ENCODE results near the gene LRIG1.

LRIG1 gene

DNA sequence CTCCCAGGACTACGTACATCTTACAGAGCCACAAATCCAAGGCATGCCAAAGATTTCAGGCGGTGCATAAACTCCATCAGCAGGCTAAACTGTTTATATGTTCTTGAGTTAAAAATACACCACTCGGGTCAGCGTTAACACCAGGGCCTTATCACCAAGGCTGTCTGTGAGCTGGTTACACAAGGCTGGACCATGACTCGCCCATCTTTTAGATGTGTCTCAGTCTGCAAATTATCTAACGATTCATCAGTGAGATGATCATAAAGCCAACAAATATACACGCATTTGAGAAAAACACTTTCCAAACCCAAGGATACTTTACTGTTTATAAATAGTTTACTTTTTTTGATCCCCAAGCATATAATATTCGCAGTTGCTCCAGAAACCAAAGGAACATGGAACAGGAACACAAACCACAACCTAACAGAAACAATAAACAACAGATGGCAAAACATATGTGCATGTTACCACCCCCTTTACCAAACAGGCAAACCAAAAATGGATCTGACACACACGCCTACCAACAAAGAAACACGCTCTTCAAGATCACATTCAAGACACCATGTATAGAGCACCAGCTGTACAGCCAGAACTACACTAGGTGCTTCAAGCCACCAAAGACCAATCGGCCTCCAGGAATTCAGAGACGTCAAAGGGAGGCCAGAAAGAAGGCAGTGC, 15.4 kb downstream of the LRIG1 start:
- DNase-seq = no peak

DNA sequence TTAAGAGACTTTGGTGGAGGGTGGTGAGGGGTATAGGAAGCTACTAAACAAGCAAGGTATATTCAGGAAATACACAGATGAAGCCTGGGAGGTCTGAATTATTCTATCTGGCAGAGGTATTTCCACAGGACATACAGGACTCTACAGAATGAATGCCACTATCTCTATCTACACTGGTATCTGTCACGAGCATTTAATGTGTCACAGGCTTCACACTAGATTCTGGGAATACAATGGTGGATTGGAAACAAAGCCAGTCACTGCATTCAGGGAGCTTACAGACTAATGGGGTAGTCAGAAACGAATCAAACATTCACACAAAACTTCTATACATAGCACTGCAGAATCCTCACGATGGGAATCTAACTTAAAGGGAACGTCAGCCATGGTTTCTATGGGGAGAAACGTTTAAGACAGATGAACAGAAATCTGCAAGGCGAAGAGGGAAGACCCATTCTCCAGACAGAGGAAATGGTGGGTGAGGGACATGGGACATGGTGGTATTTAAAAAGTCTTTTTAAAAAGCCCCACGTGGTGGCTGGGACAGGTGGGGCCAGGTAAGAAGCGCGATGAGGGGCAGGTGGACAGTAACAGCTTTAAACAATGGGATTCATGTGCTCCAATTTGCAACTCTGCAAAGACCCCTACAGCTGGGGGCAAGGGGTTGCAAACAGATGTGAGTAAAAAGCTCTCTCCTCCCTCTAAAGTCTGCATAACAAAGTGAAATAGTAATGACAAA, 16.5 kb downstream of the LRIG1 start:
- DNase-seq = no peak

DNA sequence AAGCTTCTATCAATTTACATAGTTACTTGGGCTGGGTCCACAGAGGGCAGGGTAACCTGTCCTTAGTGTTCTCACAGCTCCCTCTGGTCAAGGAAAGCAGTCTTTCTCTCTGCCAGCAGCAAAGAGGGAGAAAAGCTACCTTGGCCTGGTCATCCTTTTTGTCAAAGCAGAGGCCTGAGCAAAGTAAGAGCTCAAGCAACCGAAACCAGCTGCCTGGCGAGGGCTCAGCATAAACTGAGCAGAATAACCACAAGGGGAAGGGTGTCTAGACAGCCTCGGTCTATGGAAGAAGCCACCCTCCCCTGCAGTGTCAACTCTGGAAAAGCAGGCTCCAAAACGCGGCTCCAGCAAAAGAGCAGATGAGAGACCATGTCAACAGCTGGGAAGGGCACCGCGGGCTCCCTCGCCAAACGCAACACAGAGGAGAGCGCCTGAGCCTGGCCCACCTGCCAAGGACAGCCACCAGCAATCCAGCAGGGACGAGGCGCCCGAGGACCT, 17.4 kb downstream of the LRIG1 start:
- peak in 1 of 2 donors; percentile 34 for DNase-seq

DNA sequence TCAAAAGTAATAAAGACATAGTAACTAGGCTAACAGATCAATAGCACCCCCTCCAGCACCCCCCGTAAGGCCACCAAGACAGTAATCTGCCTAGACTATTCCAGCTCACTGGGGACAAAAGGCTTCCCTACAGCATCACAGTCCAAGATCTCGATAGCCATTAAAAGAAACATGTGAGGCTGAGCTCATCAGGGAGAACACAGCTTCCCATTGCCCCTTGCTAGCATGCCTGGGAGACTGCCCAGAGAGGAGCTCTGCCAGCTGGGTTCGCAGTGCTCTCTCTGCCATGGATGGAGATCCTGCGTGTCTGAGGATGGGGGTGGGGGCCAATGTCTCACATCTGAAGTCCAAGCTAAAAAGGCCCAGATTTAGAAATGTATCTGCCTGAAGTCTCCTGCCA, 17.8 kb downstream of the LRIG1 start:
- DNase-seq = no peak

DNA sequence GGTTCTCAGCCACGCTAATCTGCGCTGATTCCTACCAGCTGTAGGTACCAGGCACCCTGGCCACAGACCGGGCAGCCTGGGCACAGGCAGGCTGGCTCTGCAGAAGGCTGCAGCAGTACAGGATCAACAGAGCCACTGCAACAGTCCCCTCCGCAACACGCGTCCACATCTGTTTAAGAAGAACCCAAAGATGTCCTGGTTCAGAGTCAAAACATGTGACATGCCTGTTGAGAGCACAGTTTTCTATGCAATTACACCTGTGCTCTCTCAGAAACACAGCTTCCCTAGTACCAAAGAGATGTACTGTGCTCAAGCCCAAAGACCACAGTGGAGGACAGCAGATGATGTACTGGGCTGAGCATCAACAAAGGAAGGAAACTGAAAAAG, 18.8 kb downstream of the LRIG1 start:
- DNase-seq = no peak

DNA sequence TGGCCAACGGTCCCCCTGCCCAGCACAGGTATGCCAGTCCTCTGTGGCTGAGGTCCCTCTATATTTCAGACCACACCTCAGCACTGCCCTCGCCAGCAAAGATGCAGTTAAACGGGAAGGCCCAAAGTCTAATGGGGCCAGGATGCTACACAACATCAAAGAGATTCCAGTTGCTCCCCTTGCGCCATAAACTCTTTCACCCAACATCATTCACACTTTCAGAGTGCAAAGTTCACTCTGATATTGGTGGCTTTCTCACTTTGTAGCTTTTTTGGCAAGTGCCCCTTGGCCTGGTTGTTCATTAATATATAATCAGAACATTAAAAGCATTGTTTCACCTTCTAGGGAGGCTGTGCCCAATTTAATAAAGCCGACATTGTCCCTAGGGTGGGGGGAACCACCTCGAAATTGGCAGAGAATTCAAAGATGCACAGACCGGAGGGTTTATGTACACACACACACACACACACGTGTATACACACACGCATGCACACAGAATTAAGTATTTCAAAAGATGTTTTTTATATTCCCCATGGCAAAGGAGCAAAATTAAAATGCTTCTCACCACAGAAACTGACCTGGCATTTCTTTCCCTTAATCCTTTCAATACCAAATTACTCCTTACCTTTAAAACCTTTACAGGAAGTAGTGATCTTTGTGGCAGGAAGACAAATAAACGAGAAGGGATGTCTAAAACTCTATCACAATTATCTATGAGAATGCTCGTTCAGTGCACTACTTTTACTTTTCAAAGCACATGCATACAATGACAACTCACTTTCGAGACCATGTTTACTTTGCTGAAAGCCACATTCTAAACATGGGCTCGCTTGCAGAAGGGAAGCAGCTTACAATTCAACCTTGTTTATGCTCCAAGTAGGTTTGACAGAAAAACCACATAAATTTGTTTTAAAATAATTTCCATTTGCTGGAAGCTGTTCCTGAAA, 19.5 kb downstream of the LRIG1 start:
- no peak for DNase-seq

DNA sequence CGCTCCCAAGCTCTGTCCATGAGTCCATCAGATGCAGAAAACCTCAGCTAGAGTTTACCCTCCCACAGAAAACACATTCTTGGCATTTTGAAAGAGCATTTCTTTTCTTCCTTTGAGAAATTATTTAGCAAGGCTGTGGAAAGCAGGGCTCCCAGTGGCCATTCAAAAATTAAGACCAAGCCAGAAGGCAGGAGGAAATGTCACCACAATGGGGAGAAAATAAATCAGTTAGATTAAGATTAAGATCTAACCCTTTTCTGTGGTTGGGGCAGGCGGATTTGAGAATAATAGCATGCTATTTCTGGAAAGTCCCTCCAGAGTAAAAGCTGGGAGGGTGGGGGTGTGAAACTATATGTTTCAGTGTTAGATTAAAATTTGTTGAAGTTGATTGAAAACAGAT, 20.2 kb downstream of the LRIG1 start:
- DNase-seq = peak; percentile 16 to 72

DNA sequence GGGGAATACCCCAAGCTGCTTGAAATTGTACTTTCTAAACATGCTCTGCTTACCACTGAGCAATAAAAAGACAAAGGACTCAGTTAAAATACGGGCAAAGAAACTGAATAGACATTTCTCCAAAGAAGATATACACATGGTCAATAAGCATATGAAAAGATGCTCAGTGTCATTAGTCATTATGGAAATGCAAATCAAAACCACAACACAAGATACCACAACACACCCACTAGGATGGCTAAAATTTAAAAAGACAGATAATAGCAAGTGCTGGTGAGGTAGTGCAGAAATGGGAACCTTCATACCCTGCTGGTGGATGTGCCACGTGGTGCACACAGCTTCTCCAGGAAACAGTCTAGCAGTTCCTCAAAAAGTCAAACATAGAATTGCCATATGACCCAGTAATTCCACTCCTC, 21.3 kb downstream of the LRIG1 start:
- no peak for DNase-seq

DNA sequence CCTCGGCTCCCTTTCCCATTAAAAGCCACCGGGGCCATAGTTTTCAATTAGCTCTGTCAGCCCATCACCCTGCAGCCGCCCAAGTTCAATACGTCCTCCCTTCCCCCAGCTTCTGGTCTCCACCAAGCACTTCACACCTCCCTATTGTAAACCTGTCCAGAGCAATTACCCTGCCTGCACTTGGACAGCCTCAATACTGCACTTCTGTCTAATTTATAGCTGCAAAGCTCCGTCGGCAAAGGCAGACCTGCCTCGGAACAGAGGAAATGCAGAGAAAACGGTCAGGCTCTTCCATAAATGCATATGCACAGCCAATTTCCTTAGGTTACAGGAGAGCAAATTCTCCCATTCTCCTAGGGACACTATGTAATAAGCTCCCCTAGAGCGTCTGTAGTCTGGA, 21.9 kb downstream of the LRIG1 start:
- no peak for DNase-seq

DNA sequence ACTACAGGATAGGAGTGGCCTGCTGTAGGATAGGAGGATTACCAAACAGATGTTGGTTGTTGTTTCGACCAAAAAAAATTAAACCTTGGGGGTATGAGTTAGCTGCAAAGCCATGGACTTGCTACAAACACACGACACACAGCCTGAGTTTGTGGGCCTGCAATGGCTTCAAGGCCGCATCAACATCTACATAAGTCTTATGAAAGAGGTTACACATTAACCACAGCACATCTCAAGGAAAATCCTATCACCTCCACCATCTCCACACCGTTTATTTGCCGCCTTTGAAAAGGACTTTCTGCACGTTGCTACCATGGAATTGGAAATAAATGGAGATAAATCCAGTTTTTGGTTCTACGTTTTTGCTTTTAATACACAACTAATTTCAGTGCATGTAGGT, 23.0 kb downstream of the LRIG1 start:
- DNase-seq = no peak

DNA sequence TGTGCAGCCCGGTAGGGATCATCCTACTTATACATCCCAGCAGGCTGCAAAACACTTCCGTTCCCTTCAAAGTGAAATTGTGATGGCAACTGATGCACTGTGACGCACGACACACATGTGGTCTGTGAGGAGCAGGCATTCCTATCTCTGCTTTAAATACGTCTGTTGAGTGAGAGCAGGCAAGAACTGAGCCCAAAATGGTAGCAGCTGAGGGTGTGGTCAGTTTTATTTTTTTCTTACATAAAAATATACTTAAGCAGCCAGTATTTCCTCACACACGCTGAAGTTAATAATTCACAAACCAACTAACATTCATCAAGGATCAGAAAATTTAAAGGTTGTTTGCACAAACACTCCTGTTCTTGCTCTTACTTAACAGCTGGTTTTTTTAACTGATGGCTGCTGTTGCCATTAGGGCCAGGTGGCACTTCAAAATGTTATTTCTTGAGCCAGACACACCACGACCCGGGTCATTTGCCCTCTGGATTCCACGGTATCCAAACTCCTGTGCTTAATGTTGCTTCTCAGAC, 23.9 kb downstream of the LRIG1 start:
- DNase-seq = no peak

DNA sequence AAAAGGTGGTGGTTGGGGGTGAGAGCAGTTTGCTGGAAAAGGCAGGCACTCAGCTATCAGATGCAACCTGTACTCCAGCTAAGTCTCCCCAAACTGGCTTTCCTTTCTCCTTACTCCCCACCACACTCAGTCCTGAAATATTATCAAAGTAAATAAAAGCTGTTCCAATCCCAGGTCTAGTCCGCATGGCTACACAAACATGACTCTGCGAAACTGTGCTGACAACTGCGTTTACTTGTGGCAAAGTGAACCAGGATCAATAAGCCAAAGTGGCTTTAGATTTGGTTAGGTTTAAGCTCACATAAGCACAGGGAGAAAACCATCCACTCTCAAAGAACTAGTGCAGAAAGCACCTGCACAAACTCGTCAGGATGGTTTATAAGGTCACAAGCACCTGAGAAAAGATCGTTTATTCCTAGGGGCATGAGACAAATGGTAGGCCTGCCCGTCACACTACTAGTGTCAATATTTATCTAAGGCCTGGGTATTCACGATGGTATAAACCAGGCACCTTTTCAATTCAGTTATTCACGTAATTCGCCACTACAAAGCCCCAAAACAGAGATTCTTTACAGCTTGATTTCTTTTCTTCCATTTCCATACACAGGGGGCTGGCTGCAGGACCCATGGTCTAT, 25.3 kb downstream of the LRIG1 start:
- DNase-seq = no peak

DNA sequence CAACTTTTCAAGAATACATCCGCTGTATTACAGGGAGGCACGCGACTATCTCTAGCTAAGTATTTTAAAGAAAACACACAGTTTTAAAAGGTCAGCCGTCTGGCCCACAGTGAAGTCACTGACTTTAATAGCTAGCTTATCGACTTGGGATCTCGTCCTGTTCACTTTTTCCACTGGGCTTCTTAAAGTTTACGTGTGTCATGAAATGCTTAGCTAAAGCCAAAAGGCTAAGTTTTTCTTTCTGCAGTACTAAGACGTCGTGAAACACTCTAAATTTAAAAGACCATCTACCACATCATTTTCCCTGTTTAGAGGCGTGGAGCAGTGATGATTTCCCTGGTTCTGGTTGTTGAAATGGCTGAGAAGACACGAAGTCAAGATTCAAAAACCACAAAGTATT, 27.1 kb downstream of the LRIG1 start:
- DNase-seq = no peak

DNA sequence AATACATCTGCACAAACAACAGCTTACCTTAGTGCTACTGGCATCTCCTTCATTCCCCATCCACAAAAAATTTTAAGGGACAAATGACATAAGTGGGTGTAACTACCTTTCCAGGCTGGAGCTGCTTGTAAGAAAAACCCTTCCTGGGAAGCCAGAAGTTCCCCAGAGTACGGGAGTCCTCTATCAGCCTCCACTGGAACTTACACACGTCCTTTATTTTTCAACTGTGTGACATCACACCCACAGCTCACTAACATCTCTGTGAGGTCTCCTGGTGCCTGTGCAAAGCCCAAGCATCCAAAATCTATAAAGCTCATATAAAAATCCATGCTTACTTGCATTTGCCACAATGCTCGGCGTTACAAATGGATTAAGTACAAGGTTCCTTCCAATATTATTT, 27.6 kb downstream of the LRIG1 start:
- DNase-seq = no peak

DNA sequence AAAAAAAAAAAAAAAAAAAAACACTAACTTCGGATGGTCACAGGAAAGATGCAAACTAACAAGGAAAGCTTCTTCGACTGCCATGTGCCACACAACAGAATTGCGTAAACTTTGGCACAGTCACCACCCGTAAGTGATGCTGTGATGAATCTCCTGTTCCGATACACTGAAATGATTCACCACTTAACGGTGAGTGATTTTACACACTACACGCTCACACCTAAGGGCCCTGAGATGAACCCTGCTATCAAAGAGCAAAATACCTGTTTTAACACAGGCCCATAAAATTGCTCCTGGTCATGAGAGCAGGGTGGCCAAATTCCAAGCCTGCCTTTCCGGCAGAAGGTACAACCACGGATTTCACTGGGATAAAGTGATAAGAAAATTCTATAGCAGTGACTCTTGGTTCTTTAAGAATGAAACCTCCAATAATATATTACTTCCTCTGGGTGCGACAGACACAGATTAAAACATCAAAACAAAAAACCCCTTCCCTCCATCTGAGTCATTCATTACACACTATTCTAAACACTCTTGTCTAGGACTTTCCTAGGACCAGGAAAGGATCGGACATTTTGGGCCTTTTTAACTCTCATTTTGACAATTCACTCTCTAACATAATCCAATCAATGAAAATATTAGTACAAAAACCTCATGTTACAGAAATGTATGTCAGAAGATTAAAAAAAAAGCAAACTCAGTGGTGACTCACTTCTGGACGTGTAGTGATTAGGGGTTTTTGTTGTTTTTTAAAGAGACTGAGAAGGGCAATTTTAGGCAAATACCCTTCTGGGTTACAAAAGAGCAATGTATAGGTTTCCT, 28.3 kb downstream of the LRIG1 start:
- peak; percentile 15 to 24 for DNase-seq

DNA sequence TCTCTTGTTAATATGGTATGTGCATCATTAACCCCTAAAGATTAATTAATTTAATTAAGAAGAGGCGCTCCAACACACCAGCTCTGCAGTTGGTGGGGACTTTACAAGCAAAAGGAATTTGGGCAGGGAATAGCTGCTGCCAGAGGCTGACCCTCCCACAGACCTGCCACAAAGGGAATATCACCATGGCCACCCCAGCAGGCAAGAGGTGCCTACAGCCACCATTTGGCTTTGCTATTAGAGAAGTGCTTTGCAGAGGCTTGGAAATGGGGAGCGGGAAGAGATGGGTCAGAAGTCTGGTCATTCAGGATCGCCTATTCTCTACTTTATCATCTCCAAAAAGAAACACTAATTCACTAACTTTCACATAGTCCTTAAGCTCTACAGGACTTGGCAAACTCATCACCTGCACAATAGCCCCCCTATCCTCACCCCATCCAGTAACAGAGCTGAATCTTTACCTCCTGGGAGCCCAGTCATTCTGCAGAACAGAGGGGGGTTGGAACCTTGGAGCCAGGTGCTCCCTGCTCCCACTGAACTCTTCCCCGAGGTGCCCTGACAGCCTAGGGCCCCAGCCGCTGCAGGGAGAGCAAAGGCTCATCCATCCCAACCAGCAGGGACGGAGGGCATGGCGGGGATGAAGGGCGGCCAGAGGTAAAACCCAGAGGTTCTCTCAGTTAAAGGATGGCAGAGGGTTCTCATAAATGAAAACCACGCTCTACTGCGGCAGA, 29.7 kb downstream of the LRIG1 start:
- DNase-seq = no peak

DNA sequence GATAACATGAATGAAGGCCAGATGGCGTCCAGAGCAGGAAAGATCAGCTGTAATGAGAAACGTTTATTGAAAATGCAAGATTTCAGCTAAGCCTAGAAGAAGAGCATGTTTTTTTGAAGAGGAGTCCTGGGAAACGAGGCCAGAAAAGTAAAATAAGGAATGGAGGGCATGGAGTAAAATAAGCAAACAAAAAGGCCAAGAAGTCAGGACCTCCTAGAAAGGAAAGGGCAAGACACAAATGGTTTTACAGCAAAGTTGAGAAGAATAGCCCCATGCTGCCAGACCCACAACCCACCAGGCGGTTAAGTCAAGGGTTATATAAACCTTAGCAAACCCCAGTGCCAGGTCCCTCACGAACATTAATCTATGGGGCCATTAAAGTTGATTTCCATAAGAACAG, 30.5 kb downstream of the LRIG1 start:
- no peak for DNase-seq

DNA sequence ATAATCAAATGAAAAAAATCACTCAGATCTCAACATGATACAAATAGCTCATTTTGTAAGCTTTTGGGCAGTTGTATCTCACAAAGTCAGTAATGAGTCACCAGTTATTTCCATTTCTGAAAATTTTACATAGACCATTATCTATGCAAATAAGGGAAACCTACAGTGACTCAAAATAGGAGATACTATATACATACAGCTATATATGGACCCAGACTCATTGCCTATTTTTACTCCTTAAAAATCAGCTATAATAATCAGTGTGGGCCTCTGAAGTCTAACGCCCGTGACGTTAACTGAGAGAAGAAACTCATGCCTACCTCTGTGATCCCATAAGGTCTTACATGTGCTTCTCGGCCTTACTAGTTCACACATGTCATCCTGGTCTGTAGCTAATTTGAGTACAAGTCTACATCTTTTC, 31.6 kb downstream of the LRIG1 start:
- no peak for DNase-seq

DNA sequence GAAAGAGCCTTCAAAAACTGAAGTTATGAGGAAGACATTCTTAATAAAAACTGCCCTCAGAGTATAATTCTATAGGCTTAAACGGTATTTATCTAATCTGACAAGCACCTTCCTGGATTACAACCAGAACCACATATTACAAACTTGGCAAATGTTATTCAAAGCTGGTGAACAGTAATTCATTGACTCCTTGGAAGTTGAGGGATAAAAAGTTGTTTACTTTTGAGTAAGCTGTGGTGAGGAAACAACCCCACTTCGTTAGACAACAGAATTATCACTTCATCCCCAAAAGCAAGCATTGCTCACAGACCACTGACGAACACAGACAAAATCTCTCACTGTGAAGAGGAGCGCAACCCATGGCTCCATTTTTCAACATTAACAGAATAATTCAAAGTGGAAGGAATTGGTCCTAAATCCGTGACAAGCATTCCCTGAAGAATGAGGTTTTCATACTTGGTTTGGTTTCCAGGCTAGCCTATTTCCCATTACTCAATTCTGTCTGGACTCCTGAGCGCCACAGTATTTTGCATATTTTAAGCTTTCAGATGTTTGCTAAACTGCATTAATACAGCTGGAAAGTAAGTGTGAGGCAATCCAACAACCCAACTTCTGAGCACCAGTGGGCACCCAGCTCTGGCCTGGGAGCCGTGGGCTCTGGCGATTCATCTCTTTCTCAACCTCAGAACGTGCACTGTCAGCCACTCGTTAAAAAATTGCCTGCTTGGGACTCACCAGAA, 32.7 kb downstream of the LRIG1 start:
- DNase-seq = no peak

DNA sequence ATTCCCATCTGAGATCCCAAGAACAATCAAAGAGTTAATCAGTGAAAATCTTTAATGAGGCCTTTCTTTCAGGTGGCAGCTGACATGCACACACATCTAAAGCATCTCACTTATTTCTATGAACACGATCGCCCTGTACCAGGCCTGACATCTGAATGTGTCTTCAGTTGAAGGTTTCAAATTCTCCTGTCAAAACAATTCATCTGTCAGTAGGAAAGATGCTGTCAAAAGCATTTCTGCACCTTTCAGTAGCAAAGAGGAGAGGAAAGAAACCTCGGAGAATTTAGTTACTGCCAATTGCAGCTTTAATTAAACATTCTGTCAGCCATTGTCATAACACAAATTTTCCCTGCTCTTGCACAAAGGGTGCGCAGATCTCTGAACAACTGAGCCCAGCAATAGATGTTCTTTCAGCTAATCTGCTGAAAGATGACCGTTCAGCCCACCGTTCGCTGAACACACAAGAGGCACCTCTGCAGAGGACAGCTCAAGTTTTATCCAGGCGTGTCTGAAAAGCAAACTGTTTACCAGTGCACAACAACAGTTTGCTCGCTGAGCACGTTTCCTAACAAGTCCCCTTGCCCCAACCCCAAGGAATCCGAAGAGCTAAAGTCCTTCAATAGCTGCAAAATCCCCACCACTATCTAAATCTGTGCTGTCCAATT, 34.1 kb downstream of the LRIG1 start:
- DNase-seq = no peak

Data from CD4-positive, alpha-beta T cell treated with Interferon alpha-2 for 1 hour (primary cell).